PFSK-1 (cell line): ENCODE measurements around the gene DMTF1.

Experiments used
- FOXP2 ChIP-seq: optimal IDR thresholded peaks from 2 replicates; pipeline ENCODE3; 2011; ENCODE audit warnings: borderline replicate concordance, control low read depth, inconsistent platforms; ENCODE audit not compliant: insufficient read depth; ENCODE audit errors: extremely low read length, extremely low read depth
- POLR2AphosphoS5 ChIP-seq: IDR thresholded peaks from 2 replicates; pipeline ENCODE4 v1.6.1; 2012; ENCODE audit warnings: low read depth, mild to moderate bottlenecking, control low read depth, low read length, moderate library complexity
- SIN3A ChIP-seq: IDR thresholded peaks from 2 replicates; pipeline ENCODE4 v1.6.1; 2012; ENCODE audit warnings: mild to moderate bottlenecking, low read length, moderate library complexity, borderline replicate concordance; ENCODE audit not compliant: insufficient read depth
- TAF1 ChIP-seq: IDR thresholded peaks from 2 replicates; pipeline ENCODE4 v1.6.1; 2012; ENCODE audit warnings: low read length, control low read depth, borderline replicate concordance; ENCODE audit not compliant: insufficient read depth
- TF ChIP-seq, protein P1 (sequence below), 2 experiments: IDR thresholded peaks; 2 replicates each; pipeline versions ENCODE4 v1.6.1 to v1.8.0; 2011 to 2012; ENCODE audit warnings: low read depth in 2 of 2, low read length in 2 of 2, control low read depth in 1 of 2, inconsistent platforms in 1 of 2, mild to moderate bottlenecking in 1 of 2, moderate library complexity in 1 of 2; ENCODE audit not compliant: insufficient read depth in 1 of 2

Gene DMTF1

DNA sequence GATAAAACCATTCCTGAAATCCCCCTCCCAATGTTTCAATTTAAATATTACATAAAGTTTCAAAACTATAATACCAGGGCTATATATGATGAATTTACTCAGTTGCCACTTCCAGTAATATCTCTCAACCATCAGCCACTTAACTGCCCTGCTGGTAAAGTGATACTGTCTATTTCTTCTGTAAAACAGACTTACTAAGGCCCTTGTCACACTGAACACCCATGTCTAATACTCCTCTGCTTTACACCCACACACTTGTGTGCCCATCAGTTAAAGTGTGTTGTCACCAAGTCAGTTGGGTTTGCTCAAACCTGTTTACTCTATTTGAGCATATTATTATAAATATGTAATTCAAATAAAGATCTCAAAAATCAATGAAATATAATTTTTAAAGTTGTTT lies 29.1 kb upstream of the DMTF1 start:
- TF ChIP-seq SIN3A (no peak), FOXP2 (no peak), POLR2AphosphoS5 (no peak), TAF1 (no peak)
- TF ChIP-seq, protein P1, sequence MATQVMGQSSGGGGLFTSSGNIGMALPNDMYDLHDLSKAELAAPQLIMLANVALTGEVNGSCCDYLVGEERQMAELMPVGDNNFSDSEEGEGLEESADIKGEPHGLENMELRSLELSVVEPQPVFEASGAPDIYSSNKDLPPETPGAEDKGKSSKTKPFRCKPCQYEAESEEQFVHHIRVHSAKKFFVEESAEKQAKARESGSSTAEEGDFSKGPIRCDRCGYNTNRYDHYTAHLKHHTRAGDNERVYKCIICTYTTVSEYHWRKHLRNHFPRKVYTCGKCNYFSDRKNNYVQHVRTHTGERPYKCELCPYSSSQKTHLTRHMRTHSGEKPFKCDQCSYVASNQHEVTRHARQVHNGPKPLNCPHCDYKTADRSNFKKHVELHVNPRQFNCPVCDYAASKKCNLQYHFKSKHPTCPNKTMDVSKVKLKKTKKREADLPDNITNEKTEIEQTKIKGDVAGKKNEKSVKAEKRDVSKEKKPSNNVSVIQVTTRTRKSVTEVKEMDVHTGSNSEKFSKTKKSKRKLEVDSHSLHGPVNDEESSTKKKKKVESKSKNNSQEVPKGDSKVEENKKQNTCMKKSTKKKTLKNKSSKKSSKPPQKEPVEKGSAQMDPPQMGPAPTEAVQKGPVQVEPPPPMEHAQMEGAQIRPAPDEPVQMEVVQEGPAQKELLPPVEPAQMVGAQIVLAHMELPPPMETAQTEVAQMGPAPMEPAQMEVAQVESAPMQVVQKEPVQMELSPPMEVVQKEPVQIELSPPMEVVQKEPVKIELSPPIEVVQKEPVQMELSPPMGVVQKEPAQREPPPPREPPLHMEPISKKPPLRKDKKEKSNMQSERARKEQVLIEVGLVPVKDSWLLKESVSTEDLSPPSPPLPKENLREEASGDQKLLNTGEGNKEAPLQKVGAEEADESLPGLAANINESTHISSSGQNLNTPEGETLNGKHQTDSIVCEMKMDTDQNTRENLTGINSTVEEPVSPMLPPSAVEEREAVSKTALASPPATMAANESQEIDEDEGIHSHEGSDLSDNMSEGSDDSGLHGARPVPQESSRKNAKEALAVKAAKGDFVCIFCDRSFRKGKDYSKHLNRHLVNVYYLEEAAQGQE (IDR thresholded peaks at IDR 0.05; ENCODE audit: insufficient read depth in 1 of 2, low read depth in 2 of 2, low read length in 2 of 2): no peak

DNA sequence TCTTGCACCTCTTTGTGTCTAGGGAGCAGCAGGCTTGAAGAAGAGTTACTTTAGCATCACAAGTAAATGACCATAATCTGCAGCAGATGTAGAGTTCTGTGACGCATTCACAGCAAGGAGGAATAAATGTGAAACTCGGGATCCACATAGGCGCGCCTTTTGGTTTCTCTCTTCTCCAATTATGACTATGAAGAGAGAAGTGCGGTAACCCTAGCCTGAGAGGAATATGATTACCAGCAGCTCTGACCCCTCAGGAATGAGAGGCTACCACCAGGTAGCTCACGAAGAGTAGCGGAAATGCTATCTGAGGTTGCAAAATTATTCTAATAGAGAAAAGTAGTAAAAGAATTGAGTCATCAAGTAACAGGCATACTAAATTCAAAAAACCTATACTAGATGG lies 25.2 kb upstream of the DMTF1 start:
- no peak for TF ChIP-seq POLR2AphosphoS5
- no peak for TF ChIP-seq TAF1
- TF ChIP-seq, protein P1 (IDR thresholded peaks at IDR 0.05; ENCODE audit: insufficient read depth in 1 of 2, low read depth in 2 of 2, low read length in 2 of 2): no peak
- no peak for TF ChIP-seq FOXP2
- TF ChIP-seq SIN3A: no peak

DNA sequence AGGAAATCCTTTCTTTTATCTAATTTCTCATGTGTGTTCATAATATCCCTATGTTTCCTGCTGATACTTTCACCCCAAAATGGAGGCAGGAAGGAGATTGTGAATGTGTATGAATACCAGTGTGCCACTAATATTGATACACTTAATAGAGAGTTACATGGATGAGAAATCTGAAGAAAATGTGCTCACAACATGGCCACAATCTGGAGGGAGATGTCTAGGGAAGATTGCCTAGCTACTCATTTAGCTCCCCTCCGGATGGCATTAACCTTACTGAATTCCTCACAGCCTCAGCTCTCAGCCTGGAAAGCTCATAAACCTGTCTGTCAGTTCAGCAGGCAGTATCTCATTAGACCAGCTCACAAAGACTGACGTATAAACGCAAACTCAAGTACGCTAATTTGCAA lies 23.4 kb upstream of the DMTF1 start:
- no peak for TF ChIP-seq POLR2AphosphoS5
- no peak for TF ChIP-seq FOXP2
- TF ChIP-seq, protein P1 (IDR thresholded peaks at IDR 0.05; ENCODE audit: insufficient read depth in 1 of 2, low read depth in 2 of 2, low read length in 2 of 2): no peak
- no peak for TF ChIP-seq TAF1
- TF ChIP-seq SIN3A: no peak

DNA sequence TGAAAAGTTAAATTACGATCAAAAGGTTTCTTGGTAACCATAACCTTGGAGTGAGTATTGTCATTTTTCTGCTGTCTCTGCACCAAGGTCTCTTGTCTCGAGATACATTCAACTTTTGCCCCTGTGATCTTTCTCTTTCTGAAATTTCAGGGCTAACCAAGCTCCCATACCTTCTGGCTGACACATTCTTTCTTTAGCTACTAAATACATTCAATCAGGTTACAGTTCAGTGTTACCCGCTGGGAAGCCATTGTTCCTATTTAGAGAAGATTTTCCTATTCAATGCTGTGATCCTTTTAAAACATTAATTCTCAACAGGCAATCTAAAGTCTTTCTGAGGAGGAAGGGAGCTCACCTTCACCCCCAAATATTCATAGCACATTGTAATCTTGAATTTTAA lies 22.9 kb upstream of the DMTF1 start:
- no peak for TF ChIP-seq POLR2AphosphoS5
- no peak for TF ChIP-seq TAF1
- TF ChIP-seq FOXP2: no peak
- TF ChIP-seq, protein P1 (IDR thresholded peaks at IDR 0.05; ENCODE audit: insufficient read depth in 1 of 2, low read depth in 2 of 2, low read length in 2 of 2): no peak
- TF ChIP-seq SIN3A: no peak

DNA sequence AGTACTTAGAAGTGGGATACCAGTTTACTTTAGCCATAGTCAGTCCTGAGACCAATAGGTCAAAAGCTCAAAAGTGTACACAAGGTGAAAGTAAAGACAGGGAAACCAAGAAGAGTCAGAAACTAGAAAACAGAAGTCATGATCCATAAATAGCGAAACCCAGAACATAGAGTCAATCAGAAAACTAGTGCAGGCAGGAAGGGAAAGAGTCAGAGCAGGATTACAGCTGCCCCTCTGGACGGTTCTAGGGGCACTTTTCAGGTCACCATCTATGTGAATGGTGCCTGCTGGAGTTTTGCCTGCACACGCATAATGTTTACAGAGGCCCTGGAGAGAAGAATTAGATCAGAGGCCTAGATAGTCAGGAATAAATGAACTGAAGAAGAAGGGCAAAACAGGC lies 22.4 kb upstream of the DMTF1 start:
- no peak for TF ChIP-seq POLR2AphosphoS5
- TF ChIP-seq, protein P1 (IDR thresholded peaks at IDR 0.05; ENCODE audit: insufficient read depth in 1 of 2, low read depth in 2 of 2, low read length in 2 of 2): no peak
- no peak for TF ChIP-seq TAF1
- TF ChIP-seq SIN3A: no peak
- no peak for TF ChIP-seq FOXP2
